HG03175 (cell line): Measurements from ENCODE around the gene PARP4.
"Not testable (repeated sequence)": the region's sequence is repeated elsewhere in the genome, so short reads cannot be mapped to it uniquely, and the experiment has no call there.

Source experiments
- ATAC-seq: cut with Tn5 transposase; IDR thresholded peaks from one replicate; pipeline ENCODE4 v1.9.1; 2021; ENCODE audit warnings: mild to moderate bottlenecking, moderate library complexity; ENCODE audit not compliant: unreplicated experiment

Gene PARP4

GRCh38 chr13:24454056-24454455 lies 58.5 kb downstream of the PARP4 start:
- ATAC-seq = no peak

- no peak for ATAC-seq
Observed at GRCh38 chr13:24452044-24452443, 60.5 kb downstream of the PARP4 start.

- ATAC-seq = no peak
Observed at GRCh38 chr13:24450530-24450929, 62.0 kb downstream of the PARP4 start.

- not testable (repeated sequence) for ATAC-seq
Observed at GRCh38 chr13:24444851-24445250, 67.7 kb downstream of the PARP4 start.

GRCh38 chr13:24443366-24443765 lies 69.2 kb downstream of the PARP4 start:
- ATAC-seq = no peak

- ATAC-seq = not testable (repeated sequence)
Observed at GRCh38 chr13:24426045-24426444, 86.5 kb downstream of the PARP4 start.

- ATAC-seq = not testable (repeated sequence)
Observed at GRCh38 chr13:24419668-24420067, 92.9 kb downstream of the PARP4 start.

GRCh38 chr13:24407844-24408243 lies 104.7 kb downstream of the PARP4 start:
- no peak for ATAC-seq

- no peak for ATAC-seq
Observed at GRCh38 chr13:24406524-24406923, 106.1 kb downstream of the PARP4 start.

GRCh38 chr13:24396821-24397220 lies 115.8 kb downstream of the PARP4 start:
- no peak for ATAC-seq

- no peak for ATAC-seq
Observed at GRCh38 chr13:24392972-24393371, 119.6 kb downstream of the PARP4 start.

- ATAC-seq = not testable (repeated sequence)
Observed at GRCh38 chr13:24391771-24392683, 120.6 kb downstream of the PARP4 start.

GRCh38 chr13:24390795-24391194 lies 121.8 kb downstream of the PARP4 start:
- ATAC-seq = not testable (repeated sequence)

GRCh38 chr13:24389506-24389905 lies 123.1 kb downstream of the PARP4 start:
- ATAC-seq = no peak

- not testable (repeated sequence) for ATAC-seq
Observed at GRCh38 chr13:24388743-24389142, 123.8 kb downstream of the PARP4 start.

GRCh38 chr13:24386816-24387708 lies 125.5 kb downstream of the PARP4 start:
- ATAC-seq = no peak

GRCh38 chr13:24385902-24386301 lies 126.7 kb downstream of the PARP4 start:
- ATAC-seq = no peak

- ATAC-seq = not testable (repeated sequence)
Observed at GRCh38 chr13:24384946-24385345, 127.6 kb downstream of the PARP4 start.

GRCh38 chr13:24384091-24384490 lies 128.5 kb downstream of the PARP4 start:
- not testable (repeated sequence) for ATAC-seq

- ATAC-seq = no peak
Observed at GRCh38 chr13:24381541-24382265, 130.9 kb downstream of the PARP4 start.

GRCh38 chr13:24380881-24381280 lies 131.7 kb downstream of the PARP4 start:
- not testable (repeated sequence) for ATAC-seq
